Panc1 (cell line): ENCODE data around the gene CAPRIN2. TPM values are rescaled to one million over a fixed set of nuclear protein-coding genes. Genes with fewer than 3 reads are reported as not detected.

Experiments used
- ATAC-seq: fragments of 200-7000 bp; cut with Tn5 transposase; 2 replicates; pipeline ENCODE4 v1.9.1; 2020; ENCODE audit warnings: mild to moderate bottlenecking, moderate library complexity
- BruUV-seq: library from RNA; stranded (reverse); fragments of 400-500 nt; replicated peaks from 2 replicates; lab custom pipeline; 2021; lab: Mats Ljungman, UMichigan
- CTCF ChIA-PET: fragments of 300-600 bp; sonication (Branson Sonifier 250); formaldehyde crosslinking; loops from one replicate; lab custom pipeline; 2022; ENCODE audit warnings: antibody characterized with exemption; lab: Charles Lee
- POLR2A ChIA-PET: fragments of 300-600 bp; sonication (Branson Sonifier 250); formaldehyde crosslinking; loops from one replicate; lab custom pipeline; 2022; ENCODE audit warnings: antibody characterized with exemption; lab: Charles Lee
- DNase-seq: peaks from one replicate; pipeline ENCODE4 v3.0.0-alpha.2; 2010; ENCODE audit warnings: low read depth, low spot score
- H3K27ac ChIP-seq: 2 replicates; pipeline ENCODE4 v1.5.1; 2011; ENCODE audit warnings: mild to moderate bottlenecking, low read length, inconsistent platforms
- H3K27me3 ChIP-seq: fragments of 200-500 bp; sonication (Bioruptor generic); 2 replicates; pipeline ENCODE4 v1.6.0; 2014; ENCODE audit warnings: low read length, inconsistent platforms; ENCODE audit not compliant: control insufficient read depth, insufficient read depth
- H3K36me3 ChIP-seq: fragments of 200-500 bp; sonication (Bioruptor generic); 2 replicates; pipeline ENCODE4 v1.5.1; 2014; ENCODE audit warnings: inconsistent platforms, mild to moderate bottlenecking, low read length, moderate library complexity; ENCODE audit not compliant: control insufficient read depth, insufficient read depth
- H3K4me1 ChIP-seq: 2 replicates; pipeline ENCODE4 v1.5.1; 2011; ENCODE audit warnings: inconsistent platforms, mild to moderate bottlenecking, low read length, moderate library complexity; ENCODE audit not compliant: control insufficient read depth, insufficient read depth
- H3K4me3 ChIP-seq, 2 experiments: 2 replicates each; pipeline ENCODE4 v1.5.1; 2011 to 2012; ENCODE audit warnings: low read depth in 2 of 2, low read length in 2 of 2, mild to moderate bottlenecking in 2 of 2, inconsistent platforms in 1 of 2, moderate library complexity in 1 of 2
- H3K9me3 ChIP-seq: fragments of 200-500 bp; sonication (Bioruptor generic); 2 replicates; pipeline ENCODE4 v1.5.1; 2014; ENCODE audit warnings: low read depth, mild to moderate bottlenecking, inconsistent platforms, low read length, moderate library complexity; ENCODE audit not compliant: control insufficient read depth, insufficient read depth
- CTCF ChIP-seq: fragments of 450-650 bp; IDR thresholded peaks from 2 replicates; pipeline ENCODE4 v1.5.1; 2017; ENCODE audit warnings: mild to moderate bottlenecking
- POLR2AphosphoS5 ChIP-seq: IDR thresholded peaks from 2 replicates; pipeline ENCODE4 v1.6.1; 2012; ENCODE audit warnings: mild to moderate bottlenecking, low read depth, low read length, moderate library complexity
- REST ChIP-seq, 2 experiments: IDR thresholded peaks; 2 replicates each; pipeline ENCODE4 v1.6.1; 2011 to 2012; ENCODE audit warnings: low read depth in 2 of 2, control low read depth in 1 of 2, low read length in 1 of 2, mild to moderate bottlenecking in 1 of 2, moderate library complexity in 1 of 2; ENCODE audit not compliant: insufficient read depth in 1 of 2
- SIN3A ChIP-seq: IDR thresholded peaks from 2 replicates; pipeline ENCODE4 v1.6.1; 2012; ENCODE audit warnings: low read depth, mild to moderate bottlenecking, low read length, moderate library complexity, borderline replicate concordance; ENCODE audit not compliant: insufficient read depth
- TCF7L2 ChIP-seq: IDR thresholded peaks from 2 replicates; pipeline ENCODE4 v1.6.1; 2011; ENCODE audit warnings: mild to moderate bottlenecking, low read depth, low read length, inconsistent platforms
- in situ Hi-C: cut with HindIII; loops from 2 replicates; pipeline ENCODE4 v1.10.0; 2016; ENCODE audit warnings: low sequenced_read_pairs, low pct_unique_long_range_greater_than_20kb
- intact Hi-C: fragments of 100-400 bp; cut with micrococcal nuclease; formaldehyde crosslinking; loops from one replicate; pipeline ENCODE4 v1.10.0; 2022; ENCODE audit not compliant: unreplicated experiment
- total RNA-seq: library from RNA; stranded (reverse); gene quantifications from one replicate; pipeline ENCODE4 v1.2.1, GENCODE V29; 2021; ENCODE audit not compliant: unreplicated experiment

The CAPRIN2 gene
- total RNA-seq, 1 experiment from 2014 or later: 28.6 TPM

- BruUV-seq: no TSS peak
- POLR2A ChIA-PET: interaction anchor here (0.6 to 0.7 kb wide), 2 partner anchors 14 to 575 kb away, joined by 3 read pairs; no protein-coding TSS in a partner anchor
Observed at GRCh38 chr12:30732954-30733637, 21.7 kb downstream of the CAPRIN2 start.

GRCh38 chr12:30730011-30730410, 24.7 kb downstream of the CAPRIN2 start:
- BruUV-seq: no TSS peak
- no peak for ATAC-seq
- H3K27ac ChIP-seq: no peak overlapping the region
- no peak overlapping the region for H3K4me3 ChIP-seq
- in situ Hi-C loops (no loop called here), intact Hi-C loops (no loop called here)
- POLR2A ChIA-PET: no interaction called here
- CTCF ChIA-PET: no interaction called here
- no peak for TF ChIP-seq TCF7L2
- no peak for TF ChIP-seq REST (IDR thresholded peaks at IDR 0.05; ENCODE audit: insufficient read depth in 1 of 2, low read depth in 2 of 2, low read length in 1 of 2)
- no peak for TF ChIP-seq SIN3A
- TF ChIP-seq POLR2AphosphoS5: no peak
- no peak for TF ChIP-seq CTCF
- peaks cover 12% of the 10 kb centered on the region for H3K4me1 ChIP-seq
- H3K36me3 ChIP-seq: peaks cover 5% of the 10 kb centered on the region; the same call in 1 of the 2 replicates
- H3K27me3 ChIP-seq: no peaks in the 10 kb centered on the region
- no peaks in the 10 kb centered on the region for H3K9me3 ChIP-seq
- DNase-seq: no peak

More at GRCh38 chr12:30732954-30733637, 21.7 kb downstream of the CAPRIN2 start:
- no peaks in the 10 kb centered on the region for H3K9me3 ChIP-seq
- no peak overlapping the region for H3K27ac ChIP-seq
- peaks cover 3% of the 10 kb centered on the region; the same call in 1 of the 2 replicates for H3K36me3 ChIP-seq
- TF ChIP-seq SIN3A: no peak
- TF ChIP-seq TCF7L2: no peak
- TF ChIP-seq REST (IDR thresholded peaks at IDR 0.05; ENCODE audit: insufficient read depth in 1 of 2, low read depth in 2 of 2, low read length in 1 of 2): no peak
- TF ChIP-seq CTCF: no peak
- no peak for TF ChIP-seq POLR2AphosphoS5
- DNase-seq (no peak), ATAC-seq (no peak)
- intact Hi-C loops (no loop called here), in situ Hi-C loops (no loop called here)
- H3K4me3 ChIP-seq: no peak overlapping the region
- H3K4me1 ChIP-seq: no peaks in the 10 kb centered on the region
- CTCF ChIA-PET: no interaction called here
- no peaks in the 10 kb centered on the region for H3K27me3 ChIP-seq
